Lower leg skin (tissue), 4 donors: ENCODE results near the gene GATAD2B. TPM values are rescaled to one million over a fixed set of nuclear protein-coding genes. Genes with fewer than 3 reads are reported as not detected.
"Not testable (repeated sequence)": the region's sequence is repeated elsewhere in the genome, so short reads cannot be mapped to it uniquely, and the experiment has no call there.

Experiments used
- DNase-seq, 2 donors: peaks; one replicate each; pipeline ENCODE4 v3.0.0-alpha.2; 2019; ENCODE audit warnings: low spot score in 2 of 2
- H3K4me3 ChIP-seq: fragments of 200-600 bp; sonication (generic); 2 replicates; pipeline ENCODE4 v1.5.1; 2017; ENCODE audit warnings: mild to moderate bottlenecking, low read depth; ENCODE audit not compliant: poor library complexity, severe bottlenecking
- CTCF ChIP-seq, 3 donors: fragments of 450-650 bp; IDR thresholded peaks; one replicate each; pipeline ENCODE4 v1.5.1; 2016; ENCODE audit warnings: antibody characterized with exemption in 3 of 3, mild to moderate bottlenecking in 3 of 3, moderate library complexity in 2 of 3
- POLR2A ChIP-seq, 2 donors: fragments of 450-650 bp; IDR thresholded peaks; one replicate each; pipeline ENCODE4 v1.6.1; 2016 to 2017; ENCODE audit warnings: antibody characterized with exemption in 2 of 2, mild to moderate bottlenecking in 1 of 2, moderate library complexity in 1 of 2
- WGBS, 2 donors: methylation state at CpG; one replicate each; pipeline ENCODE4 v1.1.5; 2018; 5-methylcytosine and 5-hydroxymethylcytosine counted together
- intact Hi-C: fragments of 100-400 bp; cut with DNase I; formaldehyde crosslinking; loops from one replicate; pipeline ENCODE4 v1.15.0; 2023; ENCODE audit warnings: low total_unique reads
- total RNA-seq, 4 donors: library from RNA; depleted of rRNA; stranded (reverse); fragments of >200 nt; gene quantifications; one replicate each; pipeline ENCODE4 v1.1.0, GENCODE V29; 2016

Gene GATAD2B
- total RNA-seq, 4 donors from 2014 or later: 24.1 to 49.3 (median 29.3) TPM

GRCh38 chr1:153790313-153790965 lies 132.3 kb downstream of the GATAD2B start:
- intact Hi-C loops: no loop called here
- TF ChIP-seq CTCF (IDR thresholded peaks at IDR 0.05) (no peak), POLR2A (IDR thresholded peaks at IDR 0.05) (no peak)
- H3K4me3 ChIP-seq: no peak overlapping the region
- 22 to 24% methylated on average over 16 of the region's 16 CpGs for WGBS, 2 donors
- peak; percentile 70 to 95 for DNase-seq

- no peak for TF ChIP-seq CTCF (IDR thresholded peaks at IDR 0.05)
- no peak for TF ChIP-seq POLR2A (IDR thresholded peaks at IDR 0.05)
- DNase-seq: peak in 1 of 2 donors; percentile 84
- intact Hi-C loops: no loop called here
- H3K4me3 ChIP-seq: no peak overlapping the region
- 50 to 58% methylated on average over 22 of the region's 22 CpGs for WGBS, 2 donors
These were observed 133.2 kb downstream of the GATAD2B start for GRCh38 chr1:153789478-153790034.

- H3K4me3 ChIP-seq: no peak overlapping the region
- no peak for DNase-seq
- TF ChIP-seq CTCF (IDR thresholded peaks at IDR 0.05) (no peak), POLR2A (IDR thresholded peaks at IDR 0.05) (no peak)
- intact Hi-C loops: no loop called here
- WGBS, 2 donors: 94% methylated on average over 4 of the region's 4 CpGs
These were observed 136.6 kb downstream of the GATAD2B start for GRCh38 chr1:153786038-153786790.

GRCh38 chr1:153783233-153784190 lies 139.3 kb downstream of the GATAD2B start:
- WGBS, 2 donors: 0 to 1% methylated on average over 43 to 57 of the region's 61 CpGs
- intact Hi-C loops: no loop called here

GRCh38 chr1:153782648-153783047 lies 140.1 kb downstream of the GATAD2B start:
- intact Hi-C loops, DNase-seq: not testable (repeated sequence)

More at GRCh38 chr1:153783233-153784190, 139.3 kb downstream of the GATAD2B start:
- DNase-seq: peak; percentile 89 to 98
- TF ChIP-seq CTCF (IDR thresholded peaks at IDR 0.05) (no peak), POLR2A (IDR thresholded peaks at IDR 0.05) (peak in 1 of 2 donors; percentile 77)
- peak overlapping the region; percentile 47 for H3K4me3 ChIP-seq

More at GRCh38 chr1:153782648-153783047, 140.1 kb downstream of the GATAD2B start:
- not testable (repeated sequence) for H3K4me3 ChIP-seq
- WGBS, 2 donors: 92 to 94% methylated on average over 8 of the region's 8 CpGs
